Gastrocnemius medialis (tissue), 4 donors: Measurements from ENCODE around the gene AXIN1.

Source experiments
- POLR2A ChIP-seq, 2 donors: fragments of 450-650 bp; IDR thresholded peaks; one replicate each; pipeline ENCODE4 v1.6.1; 2017; ENCODE audit warnings: antibody characterized with exemption in 2 of 2, mild to moderate bottlenecking in 2 of 2, moderate library complexity in 2 of 2
- TF ChIP-seq, protein P1 (sequence below), 5 experiments: fragments of 450-650 bp in 3 of 5; fragments of 200-600 bp in 2 of 5; sonication (generic) in 2 of 5; IDR thresholded peaks in 4 of 5; conservative IDR thresholded peaks in 1 of 5; 1 replicate in 4 of 5; 2 replicates in 1 of 5; pipeline ENCODE4 v1.5.1; 2016 to 2019; ENCODE audit warnings: antibody characterized with exemption in 5 of 5, mild to moderate bottlenecking in 3 of 5, moderate library complexity in 3 of 5

DNA sequence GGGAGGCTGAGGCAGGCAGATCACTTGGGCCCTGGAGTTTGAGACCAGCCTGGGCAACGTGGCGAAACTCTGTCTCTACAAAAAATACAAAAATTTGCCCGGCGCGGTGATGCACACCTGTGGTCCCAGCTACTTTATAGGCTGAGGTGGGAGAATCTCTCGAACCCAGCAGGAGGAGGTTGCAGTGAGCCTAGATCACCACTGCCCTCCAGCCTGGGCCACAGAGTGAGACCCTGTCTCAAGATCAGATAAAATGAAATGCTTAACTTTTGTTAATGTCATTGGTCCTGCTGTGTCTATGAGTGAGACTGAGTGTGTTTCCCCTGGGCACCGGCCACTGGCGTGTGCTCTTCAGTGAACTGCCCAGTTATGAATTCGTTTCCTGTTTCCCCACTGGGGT, 107.4 kb downstream of the AXIN1 start:
- TF ChIP-seq, protein P1, sequence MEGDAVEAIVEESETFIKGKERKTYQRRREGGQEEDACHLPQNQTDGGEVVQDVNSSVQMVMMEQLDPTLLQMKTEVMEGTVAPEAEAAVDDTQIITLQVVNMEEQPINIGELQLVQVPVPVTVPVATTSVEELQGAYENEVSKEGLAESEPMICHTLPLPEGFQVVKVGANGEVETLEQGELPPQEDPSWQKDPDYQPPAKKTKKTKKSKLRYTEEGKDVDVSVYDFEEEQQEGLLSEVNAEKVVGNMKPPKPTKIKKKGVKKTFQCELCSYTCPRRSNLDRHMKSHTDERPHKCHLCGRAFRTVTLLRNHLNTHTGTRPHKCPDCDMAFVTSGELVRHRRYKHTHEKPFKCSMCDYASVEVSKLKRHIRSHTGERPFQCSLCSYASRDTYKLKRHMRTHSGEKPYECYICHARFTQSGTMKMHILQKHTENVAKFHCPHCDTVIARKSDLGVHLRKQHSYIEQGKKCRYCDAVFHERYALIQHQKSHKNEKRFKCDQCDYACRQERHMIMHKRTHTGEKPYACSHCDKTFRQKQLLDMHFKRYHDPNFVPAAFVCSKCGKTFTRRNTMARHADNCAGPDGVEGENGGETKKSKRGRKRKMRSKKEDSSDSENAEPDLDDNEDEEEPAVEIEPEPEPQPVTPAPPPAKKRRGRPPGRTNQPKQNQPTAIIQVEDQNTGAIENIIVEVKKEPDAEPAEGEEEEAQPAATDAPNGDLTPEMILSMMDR (IDR thresholded peaks at IDR 0.05 in 4 of 5, conservative IDR thresholded peaks at IDR 0.05 in 1 of 5): no peak
- no peak for TF ChIP-seq POLR2A (IDR thresholded peaks at IDR 0.05)
